COLO829 (cell line): ENCODE results near the gene BIK.
"Not testable (repeated sequence)": the region's sequence is repeated elsewhere in the genome, so short reads cannot be mapped to it uniquely, and the experiment has no call there.

Experiments used
- DNase-seq: peaks from one replicate; pipeline ENCODE4 v3.0.0; 2012; ENCODE audit warnings: low spot score

BIK gene

DNA sequence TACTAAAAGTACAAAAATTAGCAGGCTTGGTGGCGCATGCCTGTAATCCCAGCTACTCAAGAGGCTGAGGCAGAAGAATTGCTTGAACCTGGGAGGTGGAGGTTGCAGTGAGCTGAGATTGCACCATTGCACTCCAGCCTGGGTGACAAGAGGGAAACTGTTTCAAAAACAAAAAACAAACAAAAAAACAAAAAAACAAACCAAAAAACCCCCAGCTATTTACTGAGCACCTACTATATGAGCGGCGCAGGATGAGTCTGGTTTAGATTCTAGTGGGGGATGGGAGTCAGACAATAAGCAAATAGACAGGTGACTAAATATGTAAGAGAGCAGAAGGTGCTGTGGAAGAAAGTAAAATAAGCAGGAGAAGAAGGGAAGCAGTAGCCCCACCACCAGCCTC is 5.6 kb upstream of the BIK start:
- DNase-seq, result not testable (repeated sequence)

- DNase-seq, result no peak
Measured at GRCh38 chr22:43106302-43106701, 4.2 kb upstream of the BIK start.

GRCh38 chr22:43109511-43109910 is 1.0 kb upstream of the BIK start:
- no peak for DNase-seq

DNA sequence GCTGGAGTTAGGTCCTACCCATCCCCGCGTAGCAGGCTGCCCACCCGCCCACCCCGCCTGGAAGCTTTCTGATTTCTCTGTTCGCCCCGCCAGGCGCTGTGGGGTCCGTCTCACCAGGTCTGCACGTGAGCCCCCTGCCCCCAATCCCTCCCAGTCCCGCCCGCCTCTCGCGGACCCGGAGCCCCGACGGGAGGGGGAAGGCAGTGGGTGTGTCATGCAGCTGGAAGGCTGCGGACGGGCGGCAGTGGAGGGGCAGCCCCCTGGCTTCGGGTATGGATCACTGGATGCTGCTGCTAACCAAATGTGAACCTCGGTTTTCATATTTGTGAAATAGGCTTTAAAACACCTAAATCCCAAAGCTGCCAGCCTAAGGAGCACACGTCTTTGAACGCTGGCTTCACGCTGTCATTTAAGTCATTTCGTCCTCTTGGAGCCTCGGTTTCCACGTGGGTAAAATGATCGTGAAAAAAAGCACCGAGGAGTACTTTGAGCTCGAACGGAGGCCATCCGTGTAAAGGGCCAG is 568 bp upstream of the BIK start:
- no peak for DNase-seq

- no peak for DNase-seq
Measured at GRCh38 chr22:43110927-43111623, 525 bp downstream of the BIK start.

DNA sequence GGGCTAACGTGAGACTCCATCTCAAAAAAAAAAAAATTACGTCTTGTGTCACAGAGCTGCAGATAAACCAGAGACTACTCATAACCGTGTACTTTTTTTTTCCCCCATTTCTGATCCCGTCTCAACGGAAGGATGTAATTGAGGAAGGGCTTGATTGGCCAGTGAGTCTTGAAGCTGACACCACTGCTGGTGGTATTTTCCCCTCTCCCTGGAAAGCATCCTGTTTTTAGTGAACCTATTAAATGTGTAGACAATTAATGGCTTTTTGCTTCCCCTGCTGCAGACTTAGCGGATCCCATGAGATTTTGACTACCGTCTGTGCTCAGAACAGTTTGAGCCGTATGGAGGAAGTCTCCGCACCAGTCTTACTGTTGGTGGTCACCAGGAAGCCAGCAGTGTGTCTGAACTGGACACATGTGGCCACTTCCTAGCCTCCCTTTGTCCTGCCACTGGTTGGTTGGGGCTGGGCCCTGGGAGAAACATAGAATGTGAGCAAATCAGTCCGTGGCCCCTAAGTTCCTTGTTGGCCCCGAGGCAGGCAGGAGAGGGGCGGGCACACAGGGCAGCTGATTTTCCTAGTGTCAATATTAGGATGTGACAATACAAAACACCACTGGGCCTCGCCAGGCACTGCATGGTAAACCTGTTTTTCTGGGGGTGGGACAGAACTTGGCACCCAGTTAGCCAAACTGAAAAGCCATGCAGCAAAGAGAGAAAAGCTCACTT is 3.1 kb downstream of the BIK start:
- DNase-seq, result no peak

DNA sequence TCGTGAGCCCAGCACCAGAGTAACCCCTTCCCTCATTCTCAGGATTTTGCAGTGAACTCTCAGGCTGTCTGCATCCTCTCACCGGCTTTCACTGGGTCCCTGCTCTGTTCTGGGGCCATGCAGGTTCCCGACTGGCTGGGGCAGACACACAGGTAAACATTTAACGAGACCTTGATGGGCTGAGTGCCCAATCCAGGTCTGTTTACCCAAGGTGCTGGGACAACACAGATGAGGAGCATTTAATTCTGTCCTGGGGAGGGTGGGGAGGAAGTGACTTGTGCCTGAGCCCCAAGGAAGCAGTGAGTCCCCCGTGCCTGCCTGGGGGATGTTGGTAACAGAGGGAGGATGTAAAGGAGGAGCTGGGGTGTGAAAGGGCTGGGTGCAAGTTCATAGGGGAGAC is 4.4 kb downstream of the BIK start:
- DNase-seq, result no peak

- DNase-seq, result no peak
Measured at GRCh38 chr22:43116932-43117331, 6.4 kb downstream of the BIK start.

GRCh38 chr22:43118024-43118849 is 7.7 kb downstream of the BIK start:
- DNase-seq, result no peak

- no peak for DNase-seq
Measured at GRCh38 chr22:43118953-43119458, 8.5 kb downstream of the BIK start.

DNA sequence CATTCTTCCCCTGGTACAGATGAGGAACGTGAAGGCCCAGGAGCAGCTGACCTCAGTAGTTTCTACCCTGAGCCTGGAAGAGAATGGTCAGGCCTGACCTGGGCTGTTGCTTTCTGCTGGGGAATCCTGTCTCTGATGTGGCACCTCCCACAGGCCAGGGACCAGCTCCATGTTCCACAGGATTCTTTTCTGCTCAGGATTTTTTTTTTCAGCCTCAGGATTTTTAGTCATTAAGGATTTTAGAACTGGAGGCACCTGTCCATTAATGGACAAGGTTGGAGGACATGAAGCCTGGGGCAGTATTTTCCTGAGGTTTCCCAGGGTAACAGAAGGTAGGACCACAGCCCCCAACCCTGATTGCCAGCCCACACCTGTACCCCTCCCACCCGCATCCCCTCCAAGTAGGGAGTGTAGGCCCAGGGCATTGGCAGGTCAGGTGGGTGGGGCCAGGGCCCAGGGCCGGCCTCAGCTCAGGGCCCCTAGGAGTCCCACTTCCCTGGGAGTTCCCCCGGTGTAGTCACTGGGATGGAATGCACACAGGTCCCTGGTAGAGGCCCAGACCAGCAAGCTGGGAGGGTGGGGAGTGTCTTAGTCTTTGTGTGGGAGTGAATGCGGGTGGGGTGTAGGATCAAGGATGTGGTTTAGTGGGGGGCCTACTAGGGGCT is 16.1 kb downstream of the BIK start:
- no peak for DNase-seq

- no peak for DNase-seq
Measured at GRCh38 chr22:43127166-43127908, 16.8 kb downstream of the BIK start.

GRCh38 chr22:43128116-43128515 is 17.6 kb downstream of the BIK start:
- no peak for DNase-seq

DNA sequence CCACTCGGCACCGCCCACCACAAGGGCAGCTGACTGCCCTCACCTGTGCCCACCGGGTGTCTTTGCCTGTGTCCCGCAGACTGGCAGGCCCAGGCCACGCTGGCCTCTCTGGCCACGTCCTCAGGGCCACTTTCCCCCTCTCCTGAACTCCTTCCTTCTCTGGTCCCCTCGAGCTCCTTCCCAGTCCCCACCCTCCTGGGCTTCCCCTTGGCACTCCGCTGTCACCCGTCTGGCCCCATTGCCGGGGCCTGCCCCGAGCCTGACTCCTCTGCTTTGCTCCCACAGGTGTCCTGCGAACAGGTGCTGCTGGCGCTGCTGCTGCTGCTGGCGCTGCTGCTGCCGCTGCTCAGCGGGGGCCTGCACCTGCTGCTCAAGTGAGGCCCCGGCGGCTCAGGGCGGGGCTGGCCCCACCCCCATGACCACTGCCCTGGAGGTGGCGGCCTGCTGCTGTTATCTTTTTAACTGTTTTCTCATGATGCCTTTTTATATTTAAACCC is 18.4 kb downstream of the BIK start:
- DNase-seq, result no peak

DNA sequence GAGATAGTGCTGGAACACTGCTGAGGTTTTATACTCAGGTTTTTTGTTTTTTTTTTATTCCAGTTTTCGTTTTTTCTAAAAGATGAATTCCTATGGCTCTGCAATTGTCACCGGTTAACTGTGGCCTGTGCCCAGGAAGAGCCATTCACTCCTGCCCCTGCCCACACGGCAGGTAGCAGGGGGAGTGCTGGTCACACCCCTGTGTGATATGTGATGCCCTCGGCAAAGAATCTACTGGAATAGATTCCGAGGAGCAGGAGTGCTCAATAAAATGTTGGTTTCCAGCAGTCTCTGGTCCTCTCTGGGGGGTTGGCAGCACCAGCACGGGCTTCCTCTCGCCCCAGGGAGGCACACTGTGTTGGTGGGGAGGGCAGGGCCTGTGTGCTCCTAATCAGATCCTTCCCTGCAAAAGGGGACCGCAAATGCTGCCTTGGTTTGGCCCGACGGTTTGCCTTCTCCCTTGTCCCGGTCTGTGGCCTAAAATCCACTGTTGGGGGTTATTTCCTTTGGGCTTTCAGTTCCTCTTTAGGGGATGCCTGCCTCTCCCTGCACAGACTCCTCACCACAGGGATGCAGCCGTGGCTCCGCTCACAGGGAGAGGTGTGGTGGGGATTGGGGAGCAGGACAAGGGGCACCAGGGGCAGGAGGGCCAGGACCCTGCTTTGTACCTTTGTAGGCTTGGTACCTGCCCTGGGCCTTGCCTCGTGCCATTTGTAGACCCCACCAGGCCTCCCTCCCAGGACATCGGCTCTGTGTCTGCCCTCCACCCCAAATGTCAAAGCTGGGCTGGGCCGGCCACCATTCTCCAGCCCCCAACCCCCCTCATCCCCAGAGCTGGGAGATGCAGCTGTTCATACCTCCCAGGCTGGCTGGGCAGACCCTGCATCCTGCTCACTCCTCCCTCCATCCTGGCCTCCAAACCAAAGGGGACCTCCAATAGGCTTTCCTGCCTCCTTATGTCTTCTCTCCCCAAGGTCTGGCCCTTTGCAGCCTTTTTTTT is 19.2 kb downstream of the BIK start:
- no peak for DNase-seq

GRCh38 chr22:43131773-43132501 is 21.4 kb downstream of the BIK start:
- no peak for DNase-seq

GRCh38 chr22:43133401-43133800 is 22.9 kb downstream of the BIK start:
- no peak for DNase-seq

DNA sequence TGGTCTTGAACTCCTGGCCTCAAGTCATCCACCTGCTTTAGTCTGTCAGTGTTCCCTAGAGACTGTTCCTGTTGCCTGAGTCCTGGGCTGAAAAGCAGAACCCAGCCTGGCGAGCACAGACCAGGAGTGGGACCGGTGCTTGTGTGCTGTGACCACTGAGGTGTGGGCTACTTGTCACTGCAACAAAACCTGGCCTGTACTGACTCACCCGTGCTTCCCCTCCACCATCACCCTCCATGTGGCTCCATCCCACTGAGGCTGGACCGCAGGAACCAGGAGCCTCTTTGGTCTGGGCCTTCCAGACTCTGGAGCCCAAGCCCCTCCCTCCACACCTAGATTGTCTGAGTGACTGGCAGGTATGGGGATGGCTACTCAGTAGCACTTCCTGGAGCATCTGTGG is 24.0 kb downstream of the BIK start:
- no peak for DNase-seq

DNA sequence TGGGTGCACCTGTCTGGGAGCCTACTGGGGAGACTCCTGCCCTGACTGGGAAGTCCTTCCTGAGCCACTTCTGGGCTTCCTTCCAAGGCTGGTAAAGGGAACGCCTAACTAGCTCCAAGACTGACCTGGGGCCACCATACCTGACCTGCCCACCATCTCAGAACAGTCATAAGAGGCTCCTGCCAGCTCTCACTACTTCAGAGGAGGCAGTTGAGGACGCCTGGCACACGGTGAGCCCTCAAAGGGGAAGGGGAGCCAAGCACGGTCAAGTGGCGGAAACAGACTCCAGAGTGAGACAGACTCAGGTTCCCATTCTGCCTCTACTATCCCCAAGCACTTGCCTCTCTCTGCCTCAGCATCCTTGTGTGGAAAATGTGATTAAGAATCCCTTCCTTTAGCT is 25.0 kb downstream of the BIK start:
- DNase-seq, result no peak
